GM23338 (cell line): Measurements from ENCODE around the gene PAEP. TPM values are rescaled to one million over a fixed set of nuclear protein-coding genes. Genes with fewer than 3 reads are reported as not detected.
A peak's percentile ranks its signal among the peaks of the same experiment; 100 is the strongest.

Experiments
- ATAC-seq: fragments of 200-7000 bp; cut with Tn5 transposase; 3 replicates; pipeline ENCODE4 v1.9.1; 2020
- DNase-seq: peaks from one replicate; pipeline ENCODE4 v3.0.0-alpha.2; 2015; ENCODE audit warnings: low spot score
- H2AFZ ChIP-seq: fragments of 200-600 bp; sonication (generic); 2 replicates; pipeline ENCODE4 v1.8.0; 2016; ENCODE audit warnings: antibody characterized with exemption, mild to moderate bottlenecking, moderate library complexity
- H3F3A ChIP-seq: fragments of 200-600 bp; sonication (generic); replicated peaks from 2 replicates; pipeline ENCODE4 v1.8.0; 2017; ENCODE audit warnings: antibody characterized with exemption, mixed run types, low read depth
- H3K27ac ChIP-seq: fragments of 200-600 bp; sonication (generic); 2 replicates; pipeline ENCODE4 v1.6.1; 2016; ENCODE audit warnings: low read depth
- H3K27me3 ChIP-seq: fragments of 200-600 bp; sonication (generic); 2 replicates; pipeline ENCODE4 v1.8.0; 2016; ENCODE audit warnings: mild to moderate bottlenecking, mixed run types, moderate library complexity; ENCODE audit not compliant: insufficient read depth
- H3K36me3 ChIP-seq: fragments of 200-600 bp; sonication (generic); 2 replicates; pipeline ENCODE4 v1.8.0; 2016; ENCODE audit warnings: mild to moderate bottlenecking; ENCODE audit not compliant: insufficient read depth
- H3K4me1 ChIP-seq: fragments of 200-600 bp; sonication (generic); 2 replicates; pipeline ENCODE4 v1.8.0; 2016; ENCODE audit warnings: mild to moderate bottlenecking, moderate library complexity; ENCODE audit not compliant: insufficient read depth
- H3K4me2 ChIP-seq: fragments of 200-600 bp; sonication (generic); 2 replicates; pipeline ENCODE4 v1.7.1; 2017; ENCODE audit warnings: mixed run types
- H3K4me3 ChIP-seq: fragments of 200-600 bp; sonication (generic); 2 replicates; pipeline ENCODE4 v1.6.1; 2016; ENCODE audit warnings: mixed run types
- H3K79me2 ChIP-seq: fragments of 200-600 bp; sonication (generic); replicated peaks from 2 replicates; pipeline ENCODE4 v1.8.0; 2017; ENCODE audit warnings: mild to moderate bottlenecking; ENCODE audit not compliant: insufficient read depth
- H3K9me2 ChIP-seq: fragments of 200-600 bp; sonication (generic); 2 replicates; pipeline ENCODE4 v1.8.0; 2017; ENCODE audit not compliant: insufficient read depth
- H4K20me1 ChIP-seq: fragments of 200-600 bp; sonication (generic); replicated peaks from 2 replicates; pipeline ENCODE4 v1.8.0; 2017; ENCODE audit warnings: mild to moderate bottlenecking; ENCODE audit not compliant: insufficient read depth
- H3K27ac Mint-ChIP-seq: 2 replicates; pipeline ENCODE4 v1.8.0; 2020; ENCODE audit warnings: inconsistent platforms, mild to moderate bottlenecking, moderate library complexity, mixed read lengths
- H3K27me3 Mint-ChIP-seq: 3 replicates; pipeline ENCODE4 v1.8.0; 2022; ENCODE audit warnings: low read depth, mild to moderate bottlenecking, moderate library complexity, mixed read lengths, inconsistent platforms; ENCODE audit not compliant: insufficient read depth, poor library complexity
- H3K36me3 Mint-ChIP-seq: 3 replicates; pipeline ENCODE4 v1.8.0; 2021; ENCODE audit warnings: low read depth, mild to moderate bottlenecking, inconsistent platforms, moderate library complexity, mixed read lengths
- H3K4me1 Mint-ChIP-seq: 3 replicates; pipeline ENCODE4 v1.8.0; 2020; ENCODE audit warnings: mild to moderate bottlenecking, inconsistent platforms, mixed read lengths
- H3K4me3 Mint-ChIP-seq: 3 replicates; pipeline ENCODE4 v1.8.0; 2021; ENCODE audit warnings: moderate library complexity, mild to moderate bottlenecking, inconsistent platforms, mixed read lengths
- H3K9me3 Mint-ChIP-seq: 3 replicates; pipeline ENCODE4 v1.8.0; 2020; ENCODE audit warnings: moderate library complexity, mild to moderate bottlenecking, inconsistent platforms, mixed read lengths
- CTCF ChIP-seq, 2 experiments: fragments of 200-600 bp in 1 of 2; sonication (generic) in 1 of 2; conservative IDR thresholded peaks; 2 replicates each; pipeline versions ENCODE4 v1.5.1 to v1.6.1; 2016 to 2017; ENCODE audit warnings: antibody characterized with exemption in 2 of 2, low read depth in 2 of 2, mild to moderate bottlenecking in 2 of 2, moderate library complexity in 1 of 2
- ETS1 ChIP-seq: IDR thresholded peaks from 2 replicates; pipeline ENCODE4 v1.6.1; 2016; ENCODE audit warnings: antibody characterized with exemption
- EZH2 ChIP-seq: fragments of 200-600 bp; sonication (generic); IDR thresholded peaks from one replicate; pipeline ENCODE4 v1.8.0; 2017; ENCODE audit warnings: antibody characterized with exemption, mild to moderate bottlenecking, low read depth; ENCODE audit not compliant: unreplicated experiment
- EZH2phosphoT487 ChIP-seq: fragments of 200-600 bp; sonication (generic); IDR thresholded peaks from one replicate; pipeline ENCODE4 v1.8.1; 2018; ENCODE audit warnings: antibody characterized with exemption; ENCODE audit not compliant: unreplicated experiment
- JUNB ChIP-seq: IDR thresholded peaks from one replicate; pipeline ENCODE4 v1.6.1; 2016; ENCODE audit warnings: antibody characterized with exemption; ENCODE audit not compliant: unreplicated experiment
- NANOG ChIP-seq: IDR thresholded peaks from 2 replicates; pipeline ENCODE4 v1.6.1; 2016; ENCODE audit warnings: antibody characterized with exemption, borderline replicate concordance
- POLR2AphosphoS5 ChIP-seq: IDR thresholded peaks from 2 replicates; pipeline ENCODE4 v1.6.1; 2016; ENCODE audit warnings: antibody characterized with exemption, low read depth
- STAT1 ChIP-seq: IDR thresholded peaks from one replicate; pipeline ENCODE4 v1.6.1; 2016; ENCODE audit warnings: antibody characterized with exemption; ENCODE audit not compliant: unreplicated experiment
- ZNF114 ChIP-seq: fragments of 250-450 bp; sonication (Bioruptor Pico); IDR thresholded peaks from 2 replicates; pipeline ENCODE4 v1.5.0; 2020; ENCODE audit warnings: mild to moderate bottlenecking, moderate library complexity
- ZNF331 ChIP-seq: fragments of 250-450 bp; sonication (Bioruptor Pico); IDR thresholded peaks from 2 replicates; pipeline ENCODE4 v1.5.0; 2020; ENCODE audit warnings: low read depth, mild to moderate bottlenecking, moderate library complexity
- polyA plus RNA-seq: library from polyadenylated mRNA; unstranded; fragments of >200 nt; fragmentation: Nextera tagmentation; extraction: Ambion mirVana; gene quantifications from 2 replicates; pipeline ENCODE4 v1.2.1, GENCODE V29; 2016
- total RNA-seq: library from RNA; depleted of rRNA; stranded (reverse); fragments of >200 nt; shearing (Covaris generic); gene quantifications from 2 replicates; pipeline ENCODE4 v1.2.3, GENCODE V29; 2014
- TF ChIP-seq, protein P1 (sequence below): IDR thresholded peaks from one replicate; pipeline ENCODE4 v1.6.1; 2018; ENCODE audit warnings: antibody characterized with exemption; ENCODE audit not compliant: unreplicated experiment
- TF ChIP-seq, protein P2 (sequence below): fragments of 250-450 bp; sonication (Bioruptor Pico); IDR thresholded peaks from 2 replicates; pipeline ENCODE4 v1.5.0; 2020; ENCODE audit warnings: mild to moderate bottlenecking, moderate library complexity

The PAEP gene
- total and polyA plus RNA-seq, 2 experiments from 2014 or later = not detected

DNA sequence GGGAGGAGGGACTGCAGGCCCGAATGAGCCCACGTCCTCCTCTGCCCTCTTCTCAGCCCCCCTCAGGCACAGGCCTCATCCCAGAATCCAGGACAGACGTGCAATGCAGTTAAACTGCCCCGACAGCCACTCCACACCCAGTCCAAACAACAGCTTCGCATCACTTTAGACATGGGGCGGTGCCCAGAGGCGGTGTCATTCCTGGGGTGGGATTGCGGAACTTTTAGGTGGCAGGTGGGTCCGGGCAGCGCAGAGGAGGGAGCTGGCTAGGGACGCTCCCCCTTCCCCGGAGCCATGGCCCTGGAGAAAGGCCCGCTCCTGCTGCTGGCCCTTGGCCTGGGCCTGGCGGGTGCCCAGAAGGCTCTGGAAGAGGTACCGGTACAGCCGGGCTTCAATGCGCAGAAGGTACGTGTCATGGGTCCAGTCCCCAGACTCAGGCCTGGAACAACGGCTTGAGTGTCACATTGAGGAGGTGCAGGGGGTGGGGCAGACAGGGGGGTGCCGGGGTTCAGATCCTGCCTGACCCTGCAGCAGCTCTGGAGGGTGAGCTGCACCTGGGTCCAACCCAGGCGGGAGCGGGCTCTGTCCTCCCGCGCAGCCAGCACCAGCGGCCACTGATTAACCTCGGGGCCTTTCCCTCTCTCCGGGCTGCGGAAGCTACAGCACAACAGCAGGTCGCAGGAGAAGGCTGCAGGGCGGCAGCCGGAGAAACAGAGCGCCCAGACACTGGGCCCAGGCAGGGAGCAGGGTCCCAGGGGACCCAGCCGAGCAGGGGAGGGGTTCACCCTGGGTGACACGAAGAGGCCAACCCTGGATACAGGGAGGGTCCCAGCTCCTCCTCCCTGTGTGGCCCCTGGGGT, 52.6 kb downstream of the PAEP start:
- no peaks in the 10 kb centered on the region for H3K4me1 ChIP-seq
- Mint-ChIP-seq H3K4me1 (no peaks in the 10 kb centered on the region), H3K36me3 (peaks cover 17% of the 10 kb centered on the region), H3K9me3 (peaks cover 27% of the 10 kb centered on the region), H3K27me3 (peaks cover 4% of the 10 kb centered on the region), H3K4me3 (no peak overlapping the region), H3K27ac (no peak overlapping the region)
- no peaks in the 10 kb centered on the region for H3K27me3 ChIP-seq
- DNase-seq = no peak
- no peaks in the 10 kb centered on the region for H3K36me3 ChIP-seq
- no peak for TF ChIP-seq JUNB
- TF ChIP-seq EZH2phosphoT487 = no peak
- TF ChIP-seq STAT1 = no peak
- no peak for TF ChIP-seq NANOG
- TF ChIP-seq ETS1 = no peak
- no peak for TF ChIP-seq EZH2
- TF ChIP-seq ZNF114 (CRISPR knock-in tag) = no peak
- TF ChIP-seq, protein P1, sequence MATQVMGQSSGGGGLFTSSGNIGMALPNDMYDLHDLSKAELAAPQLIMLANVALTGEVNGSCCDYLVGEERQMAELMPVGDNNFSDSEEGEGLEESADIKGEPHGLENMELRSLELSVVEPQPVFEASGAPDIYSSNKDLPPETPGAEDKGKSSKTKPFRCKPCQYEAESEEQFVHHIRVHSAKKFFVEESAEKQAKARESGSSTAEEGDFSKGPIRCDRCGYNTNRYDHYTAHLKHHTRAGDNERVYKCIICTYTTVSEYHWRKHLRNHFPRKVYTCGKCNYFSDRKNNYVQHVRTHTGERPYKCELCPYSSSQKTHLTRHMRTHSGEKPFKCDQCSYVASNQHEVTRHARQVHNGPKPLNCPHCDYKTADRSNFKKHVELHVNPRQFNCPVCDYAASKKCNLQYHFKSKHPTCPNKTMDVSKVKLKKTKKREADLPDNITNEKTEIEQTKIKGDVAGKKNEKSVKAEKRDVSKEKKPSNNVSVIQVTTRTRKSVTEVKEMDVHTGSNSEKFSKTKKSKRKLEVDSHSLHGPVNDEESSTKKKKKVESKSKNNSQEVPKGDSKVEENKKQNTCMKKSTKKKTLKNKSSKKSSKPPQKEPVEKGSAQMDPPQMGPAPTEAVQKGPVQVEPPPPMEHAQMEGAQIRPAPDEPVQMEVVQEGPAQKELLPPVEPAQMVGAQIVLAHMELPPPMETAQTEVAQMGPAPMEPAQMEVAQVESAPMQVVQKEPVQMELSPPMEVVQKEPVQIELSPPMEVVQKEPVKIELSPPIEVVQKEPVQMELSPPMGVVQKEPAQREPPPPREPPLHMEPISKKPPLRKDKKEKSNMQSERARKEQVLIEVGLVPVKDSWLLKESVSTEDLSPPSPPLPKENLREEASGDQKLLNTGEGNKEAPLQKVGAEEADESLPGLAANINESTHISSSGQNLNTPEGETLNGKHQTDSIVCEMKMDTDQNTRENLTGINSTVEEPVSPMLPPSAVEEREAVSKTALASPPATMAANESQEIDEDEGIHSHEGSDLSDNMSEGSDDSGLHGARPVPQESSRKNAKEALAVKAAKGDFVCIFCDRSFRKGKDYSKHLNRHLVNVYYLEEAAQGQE = no peak
- no peak for TF ChIP-seq POLR2AphosphoS5
- TF ChIP-seq CTCF (conservative IDR thresholded peaks at IDR 0.05; ENCODE audit: low read depth in 2 of 2) = no peak
- TF ChIP-seq, protein P2, sequence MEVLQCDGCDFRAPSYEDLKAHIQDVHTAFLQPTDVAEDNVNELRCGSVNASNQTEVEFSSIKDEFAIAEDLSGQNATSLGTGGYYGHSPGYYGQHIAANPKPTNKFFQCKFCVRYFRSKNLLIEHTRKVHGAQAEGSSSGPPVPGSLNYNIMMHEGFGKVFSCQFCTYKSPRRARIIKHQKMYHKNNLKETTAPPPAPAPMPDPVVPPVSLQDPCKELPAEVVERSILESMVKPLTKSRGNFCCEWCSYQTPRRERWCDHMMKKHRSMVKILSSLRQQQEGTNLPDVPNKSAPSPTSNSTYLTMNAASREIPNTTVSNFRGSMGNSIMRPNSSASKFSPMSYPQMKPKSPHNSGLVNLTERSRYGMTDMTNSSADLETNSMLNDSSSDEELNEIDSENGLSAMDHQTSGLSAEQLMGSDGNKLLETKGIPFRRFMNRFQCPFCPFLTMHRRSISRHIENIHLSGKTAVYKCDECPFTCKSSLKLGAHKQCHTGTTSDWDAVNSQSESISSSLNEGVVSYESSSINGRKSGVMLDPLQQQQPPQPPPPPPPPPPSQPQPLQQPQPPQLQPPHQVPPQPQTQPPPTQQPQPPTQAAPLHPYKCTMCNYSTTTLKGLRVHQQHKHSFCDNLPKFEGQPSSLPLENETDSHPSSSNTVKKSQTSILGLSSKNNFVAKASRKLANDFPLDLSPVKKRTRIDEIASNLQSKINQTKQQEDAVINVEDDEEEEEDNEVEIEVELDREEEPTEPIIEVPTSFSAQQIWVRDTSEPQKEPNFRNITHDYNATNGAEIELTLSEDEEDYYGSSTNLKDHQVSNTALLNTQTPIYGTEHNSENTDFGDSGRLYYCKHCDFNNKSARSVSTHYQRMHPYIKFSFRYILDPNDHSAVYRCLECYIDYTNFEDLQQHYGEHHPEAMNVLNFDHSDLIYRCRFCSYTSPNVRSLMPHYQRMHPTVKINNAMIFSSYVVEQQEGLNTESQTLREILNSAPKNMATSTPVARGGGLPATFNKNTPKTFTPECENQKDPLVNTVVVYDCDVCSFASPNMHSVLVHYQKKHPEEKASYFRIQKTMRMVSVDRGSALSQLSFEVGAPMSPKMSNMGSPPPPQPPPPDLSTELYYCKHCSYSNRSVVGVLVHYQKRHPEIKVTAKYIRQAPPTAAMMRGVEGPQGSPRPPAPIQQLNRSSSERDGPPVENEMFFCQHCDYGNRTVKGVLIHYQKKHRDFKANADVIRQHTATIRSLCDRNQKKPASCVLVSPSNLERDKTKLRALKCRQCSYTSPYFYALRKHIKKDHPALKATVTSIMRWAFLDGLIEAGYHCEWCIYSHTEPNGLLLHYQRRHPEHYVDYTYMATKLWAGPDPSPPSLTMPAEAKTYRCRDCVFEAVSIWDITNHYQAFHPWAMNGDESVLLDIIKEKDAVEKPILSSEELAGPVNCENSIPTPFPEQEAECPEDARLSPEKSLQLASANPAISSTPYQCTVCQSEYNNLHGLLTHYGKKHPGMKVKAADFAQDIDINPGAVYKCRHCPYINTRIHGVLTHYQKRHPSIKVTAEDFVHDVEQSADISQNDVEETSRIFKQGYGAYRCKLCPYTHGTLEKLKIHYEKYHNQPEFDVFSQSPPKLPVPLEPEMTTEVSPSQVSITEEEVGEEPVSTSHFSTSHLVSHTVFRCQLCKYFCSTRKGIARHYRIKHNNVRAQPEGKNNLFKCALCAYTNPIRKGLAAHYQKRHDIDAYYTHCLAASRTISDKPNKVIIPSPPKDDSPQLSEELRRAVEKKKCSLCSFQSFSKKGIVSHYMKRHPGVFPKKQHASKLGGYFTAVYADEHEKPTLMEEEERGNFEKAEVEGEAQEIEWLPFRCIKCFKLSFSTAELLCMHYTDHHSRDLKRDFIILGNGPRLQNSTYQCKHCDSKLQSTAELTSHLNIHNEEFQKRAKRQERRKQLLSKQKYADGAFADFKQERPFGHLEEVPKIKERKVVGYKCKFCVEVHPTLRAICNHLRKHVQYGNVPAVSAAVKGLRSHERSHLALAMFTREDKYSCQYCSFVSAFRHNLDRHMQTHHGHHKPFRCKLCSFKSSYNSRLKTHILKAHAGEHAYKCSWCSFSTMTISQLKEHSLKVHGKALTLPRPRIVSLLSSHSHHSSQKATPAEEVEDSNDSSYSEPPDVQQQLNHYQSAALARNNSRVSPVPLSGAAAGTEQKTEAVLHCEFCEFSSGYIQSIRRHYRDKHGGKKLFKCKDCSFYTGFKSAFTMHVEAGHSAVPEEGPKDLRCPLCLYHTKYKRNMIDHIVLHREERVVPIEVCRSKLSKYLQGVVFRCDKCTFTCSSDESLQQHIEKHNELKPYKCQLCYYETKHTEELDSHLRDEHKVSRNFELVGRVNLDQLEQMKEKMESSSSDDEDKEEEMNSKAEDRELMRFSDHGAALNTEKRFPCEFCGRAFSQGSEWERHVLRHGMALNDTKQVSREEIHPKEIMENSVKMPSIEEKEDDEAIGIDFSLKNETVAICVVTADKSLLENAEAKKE (CRISPR knock-in tag) = no peak
- TF ChIP-seq ZNF331 (CRISPR knock-in tag) = no peak
- no peak overlapping the region for H3K27ac ChIP-seq
- no peak overlapping the region for H2AFZ ChIP-seq
- no peak overlapping the region for H3K4me2 ChIP-seq
- no peaks in the 10 kb centered on the region for H3F3A ChIP-seq
- no peaks in the 10 kb centered on the region for H3K79me2 ChIP-seq
- no peaks in the 10 kb centered on the region for H3K9me2 ChIP-seq
- H3K4me3 ChIP-seq = no peak overlapping the region
- H4K20me1 ChIP-seq = no peaks in the 10 kb centered on the region
- ATAC-seq = peak; percentile 19
